Heart left ventricle (tissue), 16 donors: Measurements from ENCODE around the gene BRIP1. TPM values are rescaled to one million over a fixed set of nuclear protein-coding genes. Genes with fewer than 3 reads are reported as not detected.
"Not testable (repeated sequence)": the region's sequence is repeated elsewhere in the genome, so short reads cannot be mapped to it uniquely, and the experiment has no call there.

Experiments
- ATAC-seq, 4 donors: fragments of 200-7000 bp; cut with Tn5 transposase; one replicate each; pipeline ENCODE4 v1.9.1; 2020 to 2022; ENCODE audit warnings: moderate library complexity in 4 of 4, mild to moderate bottlenecking in 3 of 4, moderate number of reproducible peaks in 1 of 4
- DNase-seq, 5 donors: peaks; one replicate each; pipeline ENCODE4 v3.0.0-alpha.2; 2020
- H3K27ac ChIP-seq, 12 donors: fragments of 200-600 bp; sonication (generic) in 4 of 12; one replicate each; pipeline versions ENCODE4 v1.5.0 to v1.8.0; 2016 to 2022; ENCODE audit warnings: mild to moderate bottlenecking in 2 of 12
- H3K27me3 ChIP-seq, 9 donors: fragments of 200-600 bp; sonication (generic) in 2 of 9; one replicate each; pipeline versions ENCODE4 v1.5.1 to v1.8.0; 2016 to 2022; ENCODE audit warnings: mild to moderate bottlenecking in 3 of 9
- H3K36me3 ChIP-seq, 9 donors: fragments of 200-600 bp; sonication (generic) in 2 of 9; one replicate each; pipeline versions ENCODE4 v1.5.0 to v1.8.0; 2018 to 2022; ENCODE audit warnings: mild to moderate bottlenecking in 2 of 9
- H3K4me1 ChIP-seq, 12 donors: fragments of 200-600 bp; sonication (generic) in 4 of 12; one replicate each; pipeline versions ENCODE4 v1.5.0 to v1.8.0; 2016 to 2022; ENCODE audit warnings: mild to moderate bottlenecking in 3 of 12
- H3K4me3 ChIP-seq, 12 donors: fragments of 200-600 bp; sonication (generic) in 4 of 12; one replicate each; pipeline versions ENCODE4 v1.5.0 to v1.8.0; 2017 to 2022; ENCODE audit warnings: mild to moderate bottlenecking in 9 of 12, moderate library complexity in 4 of 12
- H3K9me3 ChIP-seq, 12 donors: fragments of 200-600 bp; sonication (generic) in 4 of 12; one replicate each; pipeline versions ENCODE4 v1.5.0 to v1.8.0; 2016 to 2022; ENCODE audit warnings: mild to moderate bottlenecking in 1 of 12
- POLR2A ChIP-seq, 2 donors: fragments of 450-650 bp; IDR thresholded peaks; one replicate each; pipeline ENCODE4 v1.6.1; 2017; ENCODE audit warnings: antibody characterized with exemption in 2 of 2, mild to moderate bottlenecking in 2 of 2, moderate library complexity in 2 of 2
- WGBS, 4 donors: extraction: QIAGEN DNeasy Blood & Tissue Kit in 2 of 4; methylation state at CpG; one replicate each; pipeline versions ENCODE4 v1.1.5 to v1.1.7; 2013 to 2018; 5-methylcytosine and 5-hydroxymethylcytosine counted together
- intact Hi-C, 10 donors: fragments of 100-400 bp; cut with DNase I; formaldehyde crosslinking; loops; one replicate each; pipeline versions ENCODE4 v1.11.1 to v1.14.2; 2022
- polyA plus RNA-seq, 2 donors: library from polyadenylated mRNA; stranded (reverse); fragments of 200-250 nt; gene quantifications; one replicate each; pipeline ENCODE4 v1.2.3, GENCODE V29; 2013
- total RNA-seq, 9 donors: library from RNA; depleted of rRNA in 2 of 9; stranded (reverse); fragments of >200 nt in 2 of 9; fragmentation: NEBNext Ultra II Directional in 3 of 9; extraction: Animal tissue kit (Norgen Biotek cat#: 25700) in 3 of 9; gene quantifications; one replicate each; pipeline versions ENCODE4 v1.1.0 to v1.2.4, GENCODE V29; 2016 to 2023
- TF ChIP-seq, protein P1 (sequence below), 12 donors: fragments of 200-600 bp; sonication (generic) in 4 of 12; IDR thresholded peaks; one replicate each; pipeline versions ENCODE4 v1.5.0 to v1.8.0; 2018 to 2022; ENCODE audit warnings: antibody characterized with exemption in 12 of 12, mild to moderate bottlenecking in 5 of 12
- donor health status: ischemic (EF 13 %, LVEDD 7.1; RV severe dilation, severe dysfunction).
- donor health status: healthy with polysubstance abuse.
- donor health status: DM: no; HTN: yes; CAD: no.
- donor health status: DM: no; HTN: no; CAD: no.
- donor health status: ischemic (EF 25% LVEDD 6.9; RV normal size, moderate dysfunction).
- donor health status: ischemic (EF 25% LVEDD 5.7; RV mildly dilated, moderate dysfunction).
- donor health status: healthy.
- donor health status: DM: yes; HTN: yes; CAD: no.
- donor health status: ischemic (EF 35%, LVEDD 5.7; RV mildly dilated, moderate dysfunction).
- donor health status: nonischemic (EF 11% LVEDD 7.7; RV severe dilation, severe dysfunction).
- donor health status: DM: yes; HTN: yes; CAD: no.
- donor health status: PGD.
- donor health status: ischemic (EF 29% LVEDD 5.4; RV normal size, mild dysfunction).
- donor health status: nonischemic (EF 23%, LVEDD 6.1; RV moderate dilation, normal function).

The BRIP1 gene
- total and polyA plus RNA-seq, 11 donors, result 0.04 to 2.2 (median 0.12) TPM; not detected in 3

DNA sequence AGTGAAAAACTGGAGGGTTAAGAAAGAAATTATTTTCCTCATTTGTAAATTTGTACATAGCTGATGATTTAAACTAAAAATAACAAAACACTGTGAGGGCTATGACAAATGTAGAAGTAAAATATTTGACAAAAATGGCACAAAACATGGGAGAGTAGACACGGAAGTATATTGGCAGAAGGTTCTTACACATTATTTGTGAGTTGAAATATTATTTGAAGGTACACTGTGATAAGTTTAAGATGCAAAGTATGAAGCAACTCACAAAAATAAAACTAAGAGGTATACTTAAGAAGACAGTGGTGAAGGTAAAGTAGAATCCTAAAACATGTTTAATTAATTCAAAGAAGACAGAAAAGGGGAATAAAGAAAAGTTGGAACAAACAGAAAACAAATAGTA lies 34.6 kb downstream of the BRIP1 start:
- Histone ChIP-seq H3K27ac (no peak overlapping the region), H3K9me3 (peaks cover 0 to 7% (median 0%) of the 10 kb centered on the region in 12 donors), H3K36me3 (no peaks in the 10 kb centered on the region), H3K4me3 (no peak overlapping the region), H3K27me3 (no peaks in the 10 kb centered on the region), H3K4me1 (no peaks in the 10 kb centered on the region)
- ATAC-seq (no peak), DNase-seq (no peak)
- intact Hi-C loops, result no loop called here
- TF ChIP-seq POLR2A (IDR thresholded peaks at IDR 0.05), result no peak
- TF ChIP-seq, protein P1, sequence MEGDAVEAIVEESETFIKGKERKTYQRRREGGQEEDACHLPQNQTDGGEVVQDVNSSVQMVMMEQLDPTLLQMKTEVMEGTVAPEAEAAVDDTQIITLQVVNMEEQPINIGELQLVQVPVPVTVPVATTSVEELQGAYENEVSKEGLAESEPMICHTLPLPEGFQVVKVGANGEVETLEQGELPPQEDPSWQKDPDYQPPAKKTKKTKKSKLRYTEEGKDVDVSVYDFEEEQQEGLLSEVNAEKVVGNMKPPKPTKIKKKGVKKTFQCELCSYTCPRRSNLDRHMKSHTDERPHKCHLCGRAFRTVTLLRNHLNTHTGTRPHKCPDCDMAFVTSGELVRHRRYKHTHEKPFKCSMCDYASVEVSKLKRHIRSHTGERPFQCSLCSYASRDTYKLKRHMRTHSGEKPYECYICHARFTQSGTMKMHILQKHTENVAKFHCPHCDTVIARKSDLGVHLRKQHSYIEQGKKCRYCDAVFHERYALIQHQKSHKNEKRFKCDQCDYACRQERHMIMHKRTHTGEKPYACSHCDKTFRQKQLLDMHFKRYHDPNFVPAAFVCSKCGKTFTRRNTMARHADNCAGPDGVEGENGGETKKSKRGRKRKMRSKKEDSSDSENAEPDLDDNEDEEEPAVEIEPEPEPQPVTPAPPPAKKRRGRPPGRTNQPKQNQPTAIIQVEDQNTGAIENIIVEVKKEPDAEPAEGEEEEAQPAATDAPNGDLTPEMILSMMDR (IDR thresholded peaks at IDR 0.05), result no peak
- 96 to 98% (median 97%) methylated on average over 1 of the region's 1 CpG for WGBS, 4 donors

DNA sequence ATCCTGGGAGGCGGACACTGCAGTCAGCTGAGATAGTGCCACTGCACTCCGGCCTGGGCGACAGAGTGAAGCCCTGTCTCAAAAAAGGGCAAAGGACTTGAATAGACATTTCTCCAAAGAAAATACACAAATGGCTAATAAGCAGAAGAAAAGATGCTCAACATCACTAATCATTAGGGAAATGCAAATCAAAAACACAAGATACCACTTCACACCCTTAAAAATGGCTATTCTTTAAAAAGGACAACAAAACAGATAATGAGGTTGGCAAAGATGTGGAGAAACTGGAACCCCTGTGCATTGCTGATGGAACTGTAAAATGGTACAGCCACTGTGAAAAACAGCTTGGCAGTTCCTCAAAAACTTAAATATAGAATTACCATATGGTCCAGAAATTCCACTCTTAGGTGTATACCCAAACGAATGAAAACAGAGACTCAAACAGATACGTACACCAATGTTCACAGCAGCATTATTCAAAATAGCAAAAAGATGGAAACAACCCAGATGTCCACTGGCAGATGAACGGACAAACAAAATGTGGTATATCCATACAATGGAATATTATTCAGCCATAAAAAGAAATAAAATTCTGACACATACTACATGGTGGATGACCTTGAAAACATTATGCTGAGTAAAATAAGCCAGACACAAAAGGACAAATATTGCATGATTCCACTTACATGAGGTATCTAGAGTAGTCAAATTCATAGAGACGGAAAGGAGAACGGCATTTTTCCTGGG lies 35.5 kb downstream of the BRIP1 start:
- no peak for DNase-seq
- WGBS, 4 donors, result 97 to 98% (median 98%) methylated on average over 8 of the region's 8 CpGs
- Histone ChIP-seq H3K27me3 (no peaks in the 10 kb centered on the region), H3K4me1 (no peaks in the 10 kb centered on the region), H3K4me3 (no peak overlapping the region), H3K27ac (no peak overlapping the region), H3K9me3 (peaks cover 0 to 7% (median 0%) of the 10 kb centered on the region in 12 donors), H3K36me3 (no peaks in the 10 kb centered on the region)
- intact Hi-C loops, result no loop called here
- TF ChIP-seq, protein P1 (IDR thresholded peaks at IDR 0.05), result no peak
- no peak for TF ChIP-seq POLR2A (IDR thresholded peaks at IDR 0.05)
- no peak for ATAC-seq

DNA sequence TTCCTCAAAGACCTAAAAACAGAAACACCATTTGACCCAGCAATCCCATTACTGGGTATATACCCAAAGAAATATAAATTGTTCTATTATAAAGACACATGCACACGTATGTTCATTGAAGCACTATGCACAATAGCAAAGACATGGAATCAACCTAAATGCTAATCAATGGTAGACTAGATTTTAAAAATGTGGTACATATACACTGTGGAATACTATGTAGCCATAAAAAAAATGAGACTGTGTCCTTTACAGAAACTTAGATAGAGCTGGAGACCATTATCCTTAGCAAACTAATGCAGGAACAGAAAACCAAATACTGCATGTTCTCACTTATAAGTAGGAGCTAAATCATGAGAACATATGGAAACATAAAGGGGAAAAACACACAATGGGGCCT lies 36.5 kb downstream of the BRIP1 start:
- H3K4me1 ChIP-seq, H3K36me3 ChIP-seq, H3K9me3 ChIP-seq, DNase-seq, H3K27ac ChIP-seq, H3K4me3 ChIP-seq, ATAC-seq, H3K27me3 ChIP-seq, intact Hi-C loops: not testable (repeated sequence)
- WGBS, 4 donors, result 94 to 99% (median 98%) methylated on average over 1 of the region's 1 CpG

DNA sequence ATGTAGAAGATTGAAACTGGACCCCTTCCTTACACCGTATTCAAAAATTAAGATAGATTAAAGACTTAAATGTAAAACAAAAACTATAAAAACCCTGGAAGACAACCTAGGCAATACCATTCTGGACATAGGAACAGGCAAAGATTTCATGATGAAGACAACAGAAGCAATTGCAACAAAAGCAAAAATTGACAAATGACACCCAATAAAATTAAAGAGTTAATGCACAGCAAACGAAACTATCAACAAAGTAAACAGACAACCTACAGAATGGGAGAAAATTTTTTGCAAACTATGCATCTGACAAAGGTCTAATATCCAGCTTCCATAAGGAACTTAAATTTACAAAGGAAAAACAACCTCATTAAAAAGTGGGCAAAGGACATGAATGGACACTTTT lies 37.1 kb downstream of the BRIP1 start:
- H3K4me3 ChIP-seq, H3K4me1 ChIP-seq, H3K36me3 ChIP-seq, H3K27me3 ChIP-seq, H3K27ac ChIP-seq, ATAC-seq, DNase-seq, H3K9me3 ChIP-seq, intact Hi-C loops: not testable (repeated sequence)
- 89 to 94% (median 92%) methylated on average over 2 of the region's 2 CpGs for WGBS, 4 donors

DNA sequence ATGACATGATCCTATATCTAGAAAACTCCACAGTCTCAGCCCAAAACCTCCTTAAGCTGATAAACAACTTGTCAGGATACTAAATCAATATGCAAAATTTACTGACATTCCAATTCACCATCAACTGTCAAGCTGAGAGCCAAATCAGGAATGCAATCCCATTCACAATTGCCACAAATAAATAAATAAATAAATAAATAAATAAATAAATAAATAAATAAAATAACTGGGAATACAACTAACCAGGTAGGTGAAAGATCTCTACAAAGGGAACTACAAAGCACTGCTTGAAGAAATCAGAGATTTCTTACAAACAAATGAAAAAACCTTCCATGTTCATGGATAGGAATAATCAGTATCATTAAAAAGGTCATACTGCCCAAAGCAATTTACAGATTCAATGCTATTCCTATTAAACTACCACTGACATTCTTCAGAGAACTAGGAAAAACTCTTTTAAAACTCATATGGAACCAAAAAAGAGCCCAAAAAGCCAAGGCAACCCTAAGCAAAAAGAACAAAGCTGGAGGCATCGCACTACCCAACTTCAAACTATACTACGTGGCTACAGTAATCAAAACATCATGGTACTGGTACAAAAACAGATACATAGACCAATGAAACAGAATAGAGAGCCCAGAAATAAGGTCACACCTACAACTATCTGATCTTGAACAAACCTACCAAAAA lies 37.7 kb downstream of the BRIP1 start:
- WGBS, 4 donors, result 97 to 100% (median 99%) methylated on average over 2 of the region's 2 CpGs
- Histone ChIP-seq H3K27ac (no peak overlapping the region), H3K4me1 (no peaks in the 10 kb centered on the region), H3K27me3 (no peaks in the 10 kb centered on the region), H3K9me3 (peaks cover 0 to 7% (median 0%) of the 10 kb centered on the region in 12 donors), H3K36me3 (no peaks in the 10 kb centered on the region), H3K4me3 (no peak overlapping the region)
- TF ChIP-seq, protein P1 (IDR thresholded peaks at IDR 0.05), result no peak
- TF ChIP-seq POLR2A (IDR thresholded peaks at IDR 0.05), result no peak
- no peak for DNase-seq
- intact Hi-C loops, result no loop called here
- ATAC-seq, result no peak
